KMS-11 (cell line): ENCODE measurements around the gene MLKL.

Experiments used
- H2AFZ ChIP-seq: fragments of 200-600 bp; sonication (generic); 2 replicates; pipeline ENCODE4 v1.6.1; 2016; ENCODE audit warnings: antibody characterized with exemption, mixed run types, low read depth
- H3K27ac ChIP-seq: fragments of 200-600 bp; sonication (generic); 2 replicates; pipeline ENCODE4 v1.6.1; 2016; ENCODE audit warnings: mild to moderate bottlenecking, mixed run types
- H3K27me3 ChIP-seq: fragments of 200-600 bp; sonication (generic); 2 replicates; pipeline ENCODE4 v1.6.1; 2017; ENCODE audit warnings: mild to moderate bottlenecking, low read depth, mixed run types, moderate library complexity; ENCODE audit not compliant: insufficient read depth
- H3K36me3 ChIP-seq: fragments of 200-600 bp; sonication (generic); 2 replicates; pipeline ENCODE4 v1.6.1; 2017; ENCODE audit warnings: mild to moderate bottlenecking, mixed run types; ENCODE audit not compliant: insufficient read depth
- H3K4me1 ChIP-seq: fragments of 200-600 bp; sonication (generic); 2 replicates; pipeline ENCODE4 v1.6.1; 2016; ENCODE audit warnings: mild to moderate bottlenecking, low read depth, mixed run types; ENCODE audit not compliant: poor library complexity, severe bottlenecking
- H3K4me2 ChIP-seq: fragments of 200-600 bp; sonication (generic); 2 replicates; pipeline ENCODE4 v1.7.0; 2016; ENCODE audit warnings: mild to moderate bottlenecking, mixed run types
- H3K4me3 ChIP-seq: fragments of 200-600 bp; sonication (generic); IDR thresholded peaks from 2 replicates; pipeline ENCODE4 v1.6.1; 2017; ENCODE audit warnings: low read depth, low read length, mixed read lengths; ENCODE audit not compliant: insufficient read depth
- H3K79me2 ChIP-seq: fragments of 200-600 bp; sonication (generic); 2 replicates; pipeline ENCODE4 v1.6.1; 2016; ENCODE audit warnings: low read depth, mixed run types; ENCODE audit not compliant: insufficient read depth
- H3K9ac ChIP-seq: fragments of 200-600 bp; sonication (generic); 2 replicates; pipeline ENCODE4 v1.6.1; 2016; ENCODE audit warnings: mild to moderate bottlenecking, mixed run types
- H4K20me1 ChIP-seq: fragments of 200-600 bp; sonication (generic); 2 replicates; pipeline ENCODE4 v1.6.1; 2016; ENCODE audit warnings: mild to moderate bottlenecking, mixed run types; ENCODE audit not compliant: insufficient read depth
- TF ChIP-seq, protein P1 (sequence below): fragments of 200-600 bp; sonication (generic); conservative IDR thresholded peaks from 2 replicates; pipeline ENCODE4 v1.6.1; 2017; ENCODE audit warnings: low read depth, mild to moderate bottlenecking, antibody characterized with exemption, low read length, moderate library complexity, mixed read lengths

Gene MLKL

DNA sequence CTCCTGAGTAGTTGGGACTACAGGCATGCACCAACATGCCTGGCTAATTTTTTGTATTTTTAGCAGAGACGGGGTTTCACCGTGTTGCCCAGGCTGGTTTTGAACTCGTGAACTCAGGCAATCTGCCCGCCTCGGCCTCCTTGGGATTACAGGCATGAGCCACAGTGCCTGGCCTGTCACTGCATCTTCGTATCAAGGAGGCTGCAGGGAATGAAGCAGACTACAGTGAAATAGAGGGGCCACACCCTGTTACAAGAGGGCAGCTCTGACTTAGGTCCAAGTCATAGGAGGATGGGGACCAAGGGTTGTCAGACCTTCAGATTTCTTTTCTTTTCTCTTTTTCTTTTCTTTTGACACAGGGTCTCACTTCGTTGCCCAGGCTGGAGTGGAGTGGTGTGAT, 45.3 kb upstream of the MLKL start:
- Histone ChIP-seq H3K27ac (no peak overlapping the region), H2AFZ (no peak overlapping the region), H3K79me2 (no peaks in the 10 kb centered on the region), H3K9ac (no peak overlapping the region), H4K20me1 (no peaks in the 10 kb centered on the region), H3K36me3 (no peaks in the 10 kb centered on the region), H3K4me1 (no peaks in the 10 kb centered on the region), H3K27me3 (no peaks in the 10 kb centered on the region), H3K4me3 (no peak overlapping the region), H3K4me2 (no peak overlapping the region)
- TF ChIP-seq, protein P1, sequence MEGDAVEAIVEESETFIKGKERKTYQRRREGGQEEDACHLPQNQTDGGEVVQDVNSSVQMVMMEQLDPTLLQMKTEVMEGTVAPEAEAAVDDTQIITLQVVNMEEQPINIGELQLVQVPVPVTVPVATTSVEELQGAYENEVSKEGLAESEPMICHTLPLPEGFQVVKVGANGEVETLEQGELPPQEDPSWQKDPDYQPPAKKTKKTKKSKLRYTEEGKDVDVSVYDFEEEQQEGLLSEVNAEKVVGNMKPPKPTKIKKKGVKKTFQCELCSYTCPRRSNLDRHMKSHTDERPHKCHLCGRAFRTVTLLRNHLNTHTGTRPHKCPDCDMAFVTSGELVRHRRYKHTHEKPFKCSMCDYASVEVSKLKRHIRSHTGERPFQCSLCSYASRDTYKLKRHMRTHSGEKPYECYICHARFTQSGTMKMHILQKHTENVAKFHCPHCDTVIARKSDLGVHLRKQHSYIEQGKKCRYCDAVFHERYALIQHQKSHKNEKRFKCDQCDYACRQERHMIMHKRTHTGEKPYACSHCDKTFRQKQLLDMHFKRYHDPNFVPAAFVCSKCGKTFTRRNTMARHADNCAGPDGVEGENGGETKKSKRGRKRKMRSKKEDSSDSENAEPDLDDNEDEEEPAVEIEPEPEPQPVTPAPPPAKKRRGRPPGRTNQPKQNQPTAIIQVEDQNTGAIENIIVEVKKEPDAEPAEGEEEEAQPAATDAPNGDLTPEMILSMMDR, result no peak

DNA sequence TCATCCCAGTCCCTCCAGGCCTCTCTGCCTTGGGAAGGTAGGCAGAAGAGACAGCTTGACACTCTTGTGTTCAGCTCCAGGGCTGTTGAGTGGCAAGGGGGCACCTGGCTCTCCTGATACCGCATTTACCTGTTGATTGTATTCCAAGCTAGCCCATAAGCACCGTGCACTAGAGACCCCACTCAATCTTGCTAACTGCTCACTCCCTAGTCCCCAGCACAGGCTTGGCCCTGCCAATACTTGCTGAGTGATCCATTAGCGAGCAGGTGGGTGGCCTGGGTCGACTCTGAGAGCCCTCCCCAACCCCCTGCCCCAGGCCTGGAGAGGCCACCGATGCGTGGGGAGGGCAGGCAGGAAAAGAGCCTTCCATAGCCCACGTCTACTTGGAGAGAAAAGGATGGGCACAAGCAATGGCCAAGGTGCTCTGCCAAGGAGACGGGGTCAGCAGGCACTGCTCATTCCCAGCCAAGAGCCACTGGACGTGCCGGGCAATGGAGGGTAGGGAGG, 44.5 kb upstream of the MLKL start:
- Histone ChIP-seq H3K9ac (no peak overlapping the region), H4K20me1 (no peaks in the 10 kb centered on the region), H3K4me3 (no peak overlapping the region), H3K36me3 (no peaks in the 10 kb centered on the region), H3K4me1 (no peaks in the 10 kb centered on the region), H3K4me2 (no peak overlapping the region), H3K27me3 (no peaks in the 10 kb centered on the region), H3K27ac (no peak overlapping the region), H3K79me2 (no peaks in the 10 kb centered on the region), H2AFZ (no peak overlapping the region)
- TF ChIP-seq, protein P1, result no peak

DNA sequence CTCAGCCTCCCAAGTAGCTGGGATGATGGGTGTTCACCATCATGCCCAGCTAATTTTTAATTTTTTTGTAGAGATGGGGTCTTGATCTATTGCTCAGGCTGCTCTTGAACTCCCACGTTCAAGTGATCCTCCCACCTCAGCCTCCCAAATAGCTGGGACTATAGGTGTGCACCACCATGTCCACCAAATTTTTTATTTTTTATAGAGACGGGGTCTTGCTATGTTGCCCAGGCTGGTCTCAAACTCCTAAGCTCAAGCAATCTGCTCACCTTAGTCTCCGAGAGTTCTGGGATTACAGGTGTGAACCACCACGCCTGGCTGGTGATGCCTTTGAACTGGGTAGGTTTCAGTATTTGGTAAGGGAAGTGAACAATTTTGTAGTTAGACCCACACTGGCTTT, 43.9 kb upstream of the MLKL start:
- Histone ChIP-seq H3K27ac (no peak overlapping the region), H3K9ac (no peak overlapping the region), H3K79me2 (no peaks in the 10 kb centered on the region), H3K4me3 (no peak overlapping the region), H3K4me2 (no peak overlapping the region), H3K36me3 (no peaks in the 10 kb centered on the region), H3K27me3 (no peaks in the 10 kb centered on the region), H4K20me1 (no peaks in the 10 kb centered on the region), H2AFZ (no peak overlapping the region), H3K4me1 (no peaks in the 10 kb centered on the region)
- TF ChIP-seq, protein P1, result no peak

DNA sequence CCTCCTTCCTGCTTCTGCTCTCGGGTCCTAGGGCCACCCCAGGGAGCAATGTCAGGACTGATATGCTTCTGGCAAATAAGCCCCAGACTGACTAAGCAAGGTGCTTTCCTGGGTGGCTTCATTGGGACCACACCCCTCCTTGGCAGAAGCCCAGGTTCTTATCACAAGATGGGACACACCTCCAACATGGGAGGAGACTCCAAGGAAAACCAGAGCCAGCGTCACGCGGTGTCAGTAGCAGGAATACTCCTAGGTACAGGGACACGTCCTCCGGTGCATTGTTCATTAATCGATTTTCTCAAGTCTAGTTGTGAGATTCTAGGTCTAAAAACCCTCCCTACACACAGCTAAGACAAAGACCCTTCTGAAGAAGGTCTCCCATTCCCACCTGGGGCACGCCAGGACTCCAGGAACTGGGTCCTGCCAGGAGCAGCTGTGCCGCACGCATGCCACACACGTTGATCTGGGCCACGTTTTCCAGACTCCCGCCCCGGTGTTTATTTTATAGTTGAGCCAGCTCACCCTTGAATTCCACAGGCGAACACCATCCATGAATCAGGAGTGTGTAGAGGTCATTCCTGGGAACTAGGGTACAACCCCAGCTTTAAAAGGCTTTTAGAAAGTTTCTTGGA, 43.1 kb upstream of the MLKL start:
- Histone ChIP-seq H4K20me1 (no peaks in the 10 kb centered on the region), H3K4me2 (no peak overlapping the region), H3K79me2 (no peaks in the 10 kb centered on the region), H2AFZ (no peak overlapping the region), H3K4me1 (no peaks in the 10 kb centered on the region), H3K27ac (no peak overlapping the region), H3K36me3 (no peaks in the 10 kb centered on the region), H3K27me3 (no peaks in the 10 kb centered on the region), H3K9ac (no peak overlapping the region), H3K4me3 (no peak overlapping the region)
- TF ChIP-seq, protein P1, result no peak
